PC-3 (cell line): Measurements from ENCODE around the gene CRELD1. TPM values are rescaled to one million over a fixed set of nuclear protein-coding genes. Genes with fewer than 3 reads are reported as not detected.

Experiments
- ATAC-seq: fragments of 200-7000 bp; cut with Tn5 transposase; 2 replicates; pipeline ENCODE4 v1.9.1; 2020; ENCODE audit warnings: mild to moderate bottlenecking, moderate library complexity
- BruUV-seq: library from RNA; stranded (reverse); fragments of 400-500 nt; replicated peaks from 2 replicates; lab custom pipeline; 2021; lab: Mats Ljungman, UMichigan
- CTCF ChIA-PET: fragments of 300-600 bp; sonication (Branson Sonifier 250); formaldehyde crosslinking; loops from one replicate; lab custom pipeline; 2022; ENCODE audit warnings: antibody characterized with exemption; lab: Charles Lee
- POLR2A ChIA-PET: fragments of 300-600 bp; sonication (Branson Sonifier 250); formaldehyde crosslinking; loops from one replicate; lab custom pipeline; 2022; ENCODE audit warnings: antibody characterized with exemption; ENCODE audit not compliant: unreplicated experiment; lab: Charles Lee
- DNase-seq: peaks from one replicate; pipeline ENCODE4 v3.0.0-alpha.2; 2015
- H2AFZ ChIP-seq: fragments of 300-600 bp; sonication (generic); 2 replicates; pipeline ENCODE4 v1.6.0; 2016; ENCODE audit warnings: antibody characterized with exemption, low read length
- H3F3A ChIP-seq: fragments of 300-600 bp; sonication (generic); one replicate; pipeline ENCODE4 v1.6.0; 2017; ENCODE audit warnings: antibody characterized with exemption, low read length, control low read depth, mild to moderate bottlenecking; ENCODE audit not compliant: unreplicated experiment
- H3K27ac ChIP-seq: fragments of 300-600 bp; sonication (generic); 2 replicates; pipeline ENCODE4 v1.5.1; 2016; ENCODE audit warnings: mild to moderate bottlenecking, low read length
- H3K27me3 ChIP-seq: fragments of 300-600 bp; sonication (generic); 2 replicates; pipeline ENCODE4 v1.6.1; 2016; ENCODE audit warnings: low read length, mixed read lengths
- H3K36me3 ChIP-seq: fragments of 300-600 bp; sonication (generic); 2 replicates; pipeline ENCODE4 v1.6.1; 2016; ENCODE audit warnings: low read depth, mixed run types, low read length, mixed read lengths
- H3K4me1 ChIP-seq: fragments of 300-600 bp; sonication (generic); 2 replicates; pipeline ENCODE4 v1.5.1; 2016; ENCODE audit warnings: low read length; ENCODE audit not compliant: insufficient read depth
- H3K4me2 ChIP-seq: fragments of 300-600 bp; sonication (generic); 2 replicates; pipeline ENCODE4 v1.6.0; 2016; ENCODE audit warnings: low read length
- H3K4me3 ChIP-seq: fragments of 300-600 bp; sonication (generic); 2 replicates; pipeline ENCODE4 v1.5.1; 2016; ENCODE audit warnings: mild to moderate bottlenecking, low read length, mixed read lengths
- H3K79me2 ChIP-seq: fragments of 300-600 bp; sonication (generic); 2 replicates; pipeline ENCODE4 v1.6.1; 2017; ENCODE audit warnings: low read length, mixed read lengths
- H3K9ac ChIP-seq: fragments of 300-600 bp; sonication (generic); 2 replicates; pipeline ENCODE4 v1.6.0; 2016; ENCODE audit warnings: mild to moderate bottlenecking, low read length
- H3K9me2 ChIP-seq: fragments of 300-600 bp; sonication (generic); replicated peaks from 2 replicates; pipeline ENCODE4 v1.6.1; 2016; ENCODE audit warnings: mixed run types, low read length, mixed read lengths
- H3K9me3 ChIP-seq: fragments of 300-600 bp; sonication (generic); 2 replicates; pipeline ENCODE4 v1.6.1; 2016; ENCODE audit warnings: low read length, mixed read lengths
- H4K20me1 ChIP-seq: fragments of 300-600 bp; sonication (generic); 2 replicates; pipeline ENCODE4 v1.6.1; 2016; ENCODE audit warnings: low read length, mixed read lengths
- CTCF ChIP-seq: fragments of 300-600 bp; sonication (generic); conservative IDR thresholded peaks from 2 replicates; pipeline ENCODE4 v1.5.1; 2017; ENCODE audit warnings: antibody characterized with exemption, low read depth, mild to moderate bottlenecking, low read length
- EZH2 ChIP-seq: fragments of 300-600 bp; sonication (generic); IDR thresholded peaks from one replicate; pipeline ENCODE4 v1.6.1; 2017; ENCODE audit warnings: antibody characterized with exemption, mild to moderate bottlenecking, low read length; ENCODE audit not compliant: unreplicated experiment
- EZH2phosphoT487 ChIP-seq: fragments of 300-600 bp; sonication (generic); IDR thresholded peaks from 2 replicates; pipeline ENCODE4 v1.6.1; 2018; ENCODE audit warnings: mild to moderate bottlenecking, antibody characterized with exemption, low read length, borderline replicate concordance
- intact Hi-C: fragments of 100-400 bp; cut with micrococcal nuclease; formaldehyde crosslinking; loops from 2 replicates; pipeline ENCODE4 v1.9.0; 2023
- total RNA-seq: library from RNA; depleted of rRNA; stranded (reverse); fragments of >200 nt; gene quantifications from 2 replicates; pipeline ENCODE4 v1.2.3, GENCODE V29; 2014

Gene CRELD1
- total RNA-seq, 1 experiment from 2014 or later: 22.0 TPM

- H3K4me3 ChIP-seq: peak within 1 kb of the TSS; percentile 16; the same call in 1 of the 2 replicates
- H3F3A ChIP-seq: peaks cover 6% of the 10 kb centered on the region
- peak within 1 kb of the TSS; percentile 74 for H3K4me2 ChIP-seq
- peak within 1 kb of the TSS; percentile 47 for H2AFZ ChIP-seq
- no peak for DNase-seq
- no peaks in the 10 kb centered on the region for H3K79me2 ChIP-seq
- H3K27me3 ChIP-seq: no peaks in the 10 kb centered on the region
- POLR2A ChIA-PET: interaction anchor here (0.6 kb wide), 1 partner anchor 59 kb away, joined by 3 read pairs; the partner anchor contains the start of gene RPUSD3
- BruUV-seq: no TSS peak
- peaks cover 37% of the 10 kb centered on the region for H3K4me1 ChIP-seq
- H3K9me3 ChIP-seq: no peaks in the 10 kb centered on the region
- CTCF ChIA-PET: interaction anchor here (0.7 kb wide), 1 partner anchor 9 kb away, joined by 3 read pairs; no protein-coding TSS in a partner anchor
- no peak within 1 kb of the TSS for H3K9ac ChIP-seq
- H3K9me2 ChIP-seq: no peaks in the 10 kb centered on the region
- peak within 1 kb of the TSS; percentile 48 for H3K27ac ChIP-seq
- intact Hi-C loops: no loop called here
- ATAC-seq: peak; percentile 2; the same call in 1 of the 2 replicates
- no peaks in the 10 kb centered on the region for H3K36me3 ChIP-seq
- H4K20me1 ChIP-seq: no peaks in the 10 kb centered on the region
- no peak for TF ChIP-seq EZH2phosphoT487
- TF ChIP-seq EZH2: no peak
- TF ChIP-seq CTCF: no peak
These were observed 31.0 kb upstream of the CRELD1 start, which contains the start of gene IL17RE for GRCh38 chr3:9902372-9903237. TSS of gene IL17RE (plus strand) at chr3:9902848. CDS start at chr3:9902933, 85 bp downstream.

GRCh38 chr3:9903238-9903624, 30.4 kb upstream of the CRELD1 start:
- ChIA-PET CTCF (interaction anchor here (0.7 kb wide), 1 partner anchor 9 kb away, joined by 3 read pairs; no protein-coding TSS in a partner anchor), POLR2A (no interaction called here)
- H3K4me2 ChIP-seq: peak overlapping the region; percentile 74
- H3K4me3 ChIP-seq: peak overlapping the region; percentile 16; the same call in 1 of the 2 replicates
- ATAC-seq (peak; percentile 58), DNase-seq (peak; percentile 54)
- no peaks in the 10 kb centered on the region for H3K36me3 ChIP-seq
- peak overlapping the region; percentile 47 for H2AFZ ChIP-seq
- no peak overlapping the region for H3K9ac ChIP-seq
- H4K20me1 ChIP-seq: no peaks in the 10 kb centered on the region
- TF ChIP-seq EZH2 (no peak), CTCF (no peak), EZH2phosphoT487 (no peak)
- BruUV-seq: no TSS peak
- H3K27ac ChIP-seq: peak overlapping the region; percentile 48
- H3K9me3 ChIP-seq: no peaks in the 10 kb centered on the region
- intact Hi-C loops: no loop called here
- H3K4me1 ChIP-seq: peaks cover 33% of the 10 kb centered on the region
- H3K27me3 ChIP-seq: no peaks in the 10 kb centered on the region
- no peaks in the 10 kb centered on the region for H3K79me2 ChIP-seq
- peaks cover 4% of the 10 kb centered on the region for H3F3A ChIP-seq
- H3K9me2 ChIP-seq: no peaks in the 10 kb centered on the region
